Nephron progenitor cell (in vitro differentiated cells): ENCODE measurements around the gene FSTL4.

ENCODE experiments used
- DNase-seq: peaks from one replicate; pipeline ENCODE4 v3.0.0; 2021
- H3K27ac Mint-ChIP-seq: 2 replicates; pipeline ENCODE4 v1.8.0; 2021; ENCODE audit warnings: mild to moderate bottlenecking, moderate library complexity, mixed read lengths
- H3K27me3 Mint-ChIP-seq: 2 replicates; pipeline ENCODE4 v1.8.0; 2021; ENCODE audit warnings: mild to moderate bottlenecking, low read depth, mixed read lengths; ENCODE audit not compliant: poor library complexity
- H3K36me3 Mint-ChIP-seq: 2 replicates; pipeline ENCODE4 v1.8.0; 2021; ENCODE audit warnings: low read depth, mixed read lengths
- H3K4me1 Mint-ChIP-seq: 2 replicates; pipeline ENCODE4 v1.8.0; 2021; ENCODE audit warnings: mixed read lengths
- H3K4me3 Mint-ChIP-seq: 2 replicates; pipeline ENCODE4 v1.8.0; 2021; ENCODE audit warnings: mild to moderate bottlenecking, moderate library complexity, mixed read lengths
- H3K9me3 Mint-ChIP-seq: 2 replicates; pipeline ENCODE4 v1.8.0; 2021; ENCODE audit warnings: mild to moderate bottlenecking, moderate library complexity, mixed read lengths
- CTCF ChIP-seq: fragments of 200-600 bp; sonication (generic); IDR thresholded peaks from 2 replicates; pipeline ENCODE4 v1.5.0; 2021; ENCODE audit warnings: antibody characterized with exemption

Gene FSTL4

GRCh38 chr5:133316346-133317343, 295.7 kb downstream of the FSTL4 start:
- Mint-ChIP-seq H3K4me3 (no peak overlapping the region), H3K27ac (no peak overlapping the region), H3K27me3 (peaks cover 20% of the 10 kb centered on the region), H3K9me3 (no peaks in the 10 kb centered on the region), H3K36me3 (no peaks in the 10 kb centered on the region), H3K4me1 (peaks cover 5% of the 10 kb centered on the region)
- peak; percentile 28 for TF ChIP-seq CTCF
- DNase-seq: peak; percentile 29

GRCh38 chr5:133314086-133314485, 298.3 kb downstream of the FSTL4 start:
- no peak overlapping the region for H3K27ac Mint-ChIP-seq
- DNase-seq: no peak
- peaks cover 13% of the 10 kb centered on the region for H3K27me3 Mint-ChIP-seq
- H3K4me1 Mint-ChIP-seq: no peaks in the 10 kb centered on the region
- no peaks in the 10 kb centered on the region for H3K9me3 Mint-ChIP-seq
- TF ChIP-seq CTCF: no peak
- H3K36me3 Mint-ChIP-seq: no peaks in the 10 kb centered on the region
- H3K4me3 Mint-ChIP-seq: no peak overlapping the region

GRCh38 chr5:133311176-133311575, 301.2 kb downstream of the FSTL4 start:
- no peaks in the 10 kb centered on the region for H3K4me1 Mint-ChIP-seq
- H3K9me3 Mint-ChIP-seq: no peaks in the 10 kb centered on the region
- H3K36me3 Mint-ChIP-seq: no peaks in the 10 kb centered on the region
- no peak for TF ChIP-seq CTCF
- no peak overlapping the region for H3K4me3 Mint-ChIP-seq
- peaks cover 14% of the 10 kb centered on the region for H3K27me3 Mint-ChIP-seq
- DNase-seq: no peak
- no peak overlapping the region for H3K27ac Mint-ChIP-seq

GRCh38 chr5:133309984-133310621, 302.2 kb downstream of the FSTL4 start:
- Mint-ChIP-seq H3K4me3 (no peak overlapping the region), H3K9me3 (no peaks in the 10 kb centered on the region), H3K4me1 (peaks cover 6% of the 10 kb centered on the region), H3K27ac (no peak overlapping the region), H3K36me3 (no peaks in the 10 kb centered on the region), H3K27me3 (peaks cover 11% of the 10 kb centered on the region)
- DNase-seq: no peak
- TF ChIP-seq CTCF: no peak

GRCh38 chr5:133309166-133309795, 303.1 kb downstream of the FSTL4 start:
- no peaks in the 10 kb centered on the region for H3K9me3 Mint-ChIP-seq
- no peaks in the 10 kb centered on the region for H3K36me3 Mint-ChIP-seq
- no peak for TF ChIP-seq CTCF
- peaks cover 9% of the 10 kb centered on the region for H3K4me1 Mint-ChIP-seq
- no peak overlapping the region for H3K4me3 Mint-ChIP-seq
- H3K27me3 Mint-ChIP-seq: peaks cover 10% of the 10 kb centered on the region
- no peak for DNase-seq
- H3K27ac Mint-ChIP-seq: no peak overlapping the region
